PC-9 (cell line): Measurements from ENCODE around the gene EID3. TPM values are rescaled to one million over a fixed set of nuclear protein-coding genes. Genes with fewer than 3 reads are reported as not detected.
A peak's percentile ranks its signal among the peaks of the same experiment; 100 is the strongest.

Experiments used
- BruUV-seq: library from RNA; stranded (reverse); fragments of 400-500 nt; replicated peaks from 2 replicates; lab custom pipeline; 2021; lab: Mats Ljungman, UMichigan
- CTCF ChIA-PET: fragments of 300-600 bp; sonication (Branson Sonifier 250); formaldehyde crosslinking; loops from one replicate; lab custom pipeline; 2022; ENCODE audit warnings: antibody characterized with exemption; lab: Charles Lee
- POLR2A ChIA-PET: fragments of 300-600 bp; sonication (Branson Sonifier 250); formaldehyde crosslinking; loops from one replicate; lab custom pipeline; 2022; ENCODE audit warnings: antibody characterized with exemption; ENCODE audit not compliant: unreplicated experiment; lab: Charles Lee
- DNase-seq, 2 experiments: peaks; one replicate each; pipeline versions ENCODE4 v3.0.0 to v3.0.0-alpha.2; 2015 to 2022; ENCODE audit warnings: mixed read lengths in 1 of 2
- H2AFZ ChIP-seq: fragments of 200-600 bp; sonication (generic); 2 replicates; pipeline ENCODE4 v1.8.1; 2017; ENCODE audit warnings: antibody characterized with exemption
- H3F3A ChIP-seq: fragments of 200-600 bp; sonication (generic); 2 replicates; pipeline ENCODE4 v1.8.1; 2017; ENCODE audit warnings: antibody characterized with exemption, mild to moderate bottlenecking, low read depth; ENCODE audit not compliant: insufficient read depth
- H3K27ac ChIP-seq: fragments of 200-600 bp; sonication (generic); 2 replicates; pipeline ENCODE4 v1.6.1; 2016; ENCODE audit warnings: mixed run types
- H3K27me3 ChIP-seq: fragments of 200-600 bp; sonication (generic); 2 replicates; pipeline ENCODE4 v1.6.1; 2016; ENCODE audit warnings: low read depth, mixed run types; ENCODE audit not compliant: insufficient read depth
- H3K36me3 ChIP-seq: fragments of 200-600 bp; sonication (generic); 2 replicates; pipeline ENCODE4 v1.6.1; 2016; ENCODE audit warnings: low read depth, mixed run types
- H3K4me1 ChIP-seq: fragments of 200-600 bp; sonication (generic); replicated peaks from 2 replicates; pipeline ENCODE4 v1.6.1; 2016; ENCODE audit warnings: mixed run types; ENCODE audit not compliant: insufficient read depth
- H3K4me2 ChIP-seq: fragments of 200-600 bp; sonication (generic); 2 replicates; pipeline ENCODE4 v1.6.1; 2017; ENCODE audit warnings: mixed run types
- H3K4me3 ChIP-seq: fragments of 200-600 bp; sonication (generic); 2 replicates; pipeline ENCODE4 v1.6.1; 2016; ENCODE audit warnings: mixed run types
- H3K79me2 ChIP-seq: fragments of 200-600 bp; sonication (generic); 2 replicates; pipeline ENCODE4 v1.6.1; 2017; ENCODE audit warnings: low read depth, mixed run types
- H3K9me2 ChIP-seq: fragments of 200-600 bp; sonication (generic); 2 replicates; pipeline ENCODE4 v1.8.1; 2017; ENCODE audit warnings: mild to moderate bottlenecking; ENCODE audit not compliant: insufficient read depth
- H3K9me3 ChIP-seq: fragments of 200-600 bp; sonication (generic); 2 replicates; pipeline ENCODE4 v1.8.1; 2016; ENCODE audit warnings: low read depth; ENCODE audit not compliant: insufficient read depth
- H4K20me1 ChIP-seq: fragments of 200-600 bp; sonication (generic); 2 replicates; pipeline ENCODE4 v1.8.1; 2017; ENCODE audit not compliant: insufficient read depth
- EZH2 ChIP-seq: fragments of 200-600 bp; sonication (generic); IDR thresholded peaks from 2 replicates; pipeline ENCODE4 v1.8.0; 2017; ENCODE audit warnings: antibody characterized with exemption, low read depth
- intact Hi-C: fragments of 100-400 bp; cut with micrococcal nuclease; formaldehyde crosslinking; loops from one replicate; pipeline ENCODE4 v1.10.0; 2022; ENCODE audit not compliant: unreplicated experiment
- total RNA-seq: library from RNA; stranded (reverse); gene quantifications from 2 replicates; pipeline ENCODE4 v1.2.3, GENCODE V29; 2021
- TF ChIP-seq, protein P1 (sequence below): fragments of 200-600 bp; sonication (generic); conservative IDR thresholded peaks from 2 replicates; pipeline ENCODE4 v1.6.1; 2017; ENCODE audit warnings: mixed run types, antibody characterized with exemption, mild to moderate bottlenecking, moderate library complexity

Gene EID3
- total RNA-seq, 1 experiment from 2014 or later = 42.4 TPM

DNA sequence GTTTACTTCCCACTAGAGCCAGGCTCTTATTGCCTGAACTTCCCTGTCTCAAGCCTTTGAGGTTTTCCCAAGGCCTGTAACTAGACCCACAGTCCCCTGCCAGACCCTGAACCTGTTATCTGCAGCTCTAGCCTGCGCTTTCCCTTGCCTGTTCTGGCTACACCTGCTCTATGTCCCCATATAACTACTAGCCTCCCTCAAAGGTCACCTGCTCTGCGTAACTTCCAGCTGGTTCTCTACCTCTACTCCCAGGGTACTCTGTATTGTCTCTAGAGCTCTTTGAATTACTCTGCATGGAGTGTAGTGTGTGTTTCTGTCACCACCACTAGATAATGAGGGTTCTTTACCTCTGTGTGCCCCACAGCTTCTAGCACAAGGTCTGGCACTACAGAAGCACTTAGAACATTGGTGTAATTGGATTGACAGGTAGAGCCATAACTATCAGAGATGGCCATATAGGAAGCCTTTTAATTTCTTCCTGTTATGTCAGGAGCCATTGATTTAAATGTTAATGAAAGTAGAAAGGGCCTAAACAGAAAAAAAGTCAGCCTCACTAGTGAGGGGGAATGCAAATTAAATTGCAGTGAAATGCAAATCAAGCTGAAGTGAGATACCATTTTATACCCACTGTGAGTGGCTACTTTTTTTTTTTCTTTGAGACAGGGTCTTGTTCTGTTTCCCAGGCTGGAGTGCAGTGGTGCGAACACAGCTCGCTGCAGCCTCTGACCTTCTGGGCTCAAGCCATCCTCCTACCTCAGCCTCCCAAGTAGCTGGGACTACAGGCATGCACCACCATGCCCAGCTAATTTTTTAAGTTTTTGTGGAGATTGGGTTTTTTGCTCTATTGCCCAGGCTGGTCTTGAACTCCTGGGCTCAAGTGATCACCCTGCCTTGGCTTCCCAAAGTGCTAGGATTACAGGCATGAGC is 47.8 kb downstream of the EID3 start:
- H3K4me2 ChIP-seq = no peak overlapping the region
- DNase-seq = no peak
- H3K79me2 ChIP-seq = peaks cover 45% of the 10 kb centered on the region
- H4K20me1 ChIP-seq = peaks cover 94% of the 10 kb centered on the region
- no peaks in the 10 kb centered on the region for H3K9me2 ChIP-seq
- BruUV-seq = no TSS peak
- H2AFZ ChIP-seq = no peak overlapping the region
- intact Hi-C loops = loop anchor here (10.0 kb wide), 2 partner anchors 137 to 603 kb away; partner anchors contain the start of genes SLC41A2 and TXNRD1
- H3F3A ChIP-seq = peaks cover 100% of the 10 kb centered on the region
- peaks cover 64% of the 10 kb centered on the region for H3K4me1 ChIP-seq
- POLR2A ChIA-PET = interaction anchor here (0.6 to 0.7 kb wide), 2 partner anchors 74 to 608 kb away, joined by 5 to 6 read pairs; no protein-coding TSS in a partner anchor
- TF ChIP-seq EZH2 = no peak
- TF ChIP-seq, protein P1, sequence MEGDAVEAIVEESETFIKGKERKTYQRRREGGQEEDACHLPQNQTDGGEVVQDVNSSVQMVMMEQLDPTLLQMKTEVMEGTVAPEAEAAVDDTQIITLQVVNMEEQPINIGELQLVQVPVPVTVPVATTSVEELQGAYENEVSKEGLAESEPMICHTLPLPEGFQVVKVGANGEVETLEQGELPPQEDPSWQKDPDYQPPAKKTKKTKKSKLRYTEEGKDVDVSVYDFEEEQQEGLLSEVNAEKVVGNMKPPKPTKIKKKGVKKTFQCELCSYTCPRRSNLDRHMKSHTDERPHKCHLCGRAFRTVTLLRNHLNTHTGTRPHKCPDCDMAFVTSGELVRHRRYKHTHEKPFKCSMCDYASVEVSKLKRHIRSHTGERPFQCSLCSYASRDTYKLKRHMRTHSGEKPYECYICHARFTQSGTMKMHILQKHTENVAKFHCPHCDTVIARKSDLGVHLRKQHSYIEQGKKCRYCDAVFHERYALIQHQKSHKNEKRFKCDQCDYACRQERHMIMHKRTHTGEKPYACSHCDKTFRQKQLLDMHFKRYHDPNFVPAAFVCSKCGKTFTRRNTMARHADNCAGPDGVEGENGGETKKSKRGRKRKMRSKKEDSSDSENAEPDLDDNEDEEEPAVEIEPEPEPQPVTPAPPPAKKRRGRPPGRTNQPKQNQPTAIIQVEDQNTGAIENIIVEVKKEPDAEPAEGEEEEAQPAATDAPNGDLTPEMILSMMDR = no peak
- no peaks in the 10 kb centered on the region for H3K27me3 ChIP-seq
- H3K9me3 ChIP-seq = no peaks in the 10 kb centered on the region
- H3K4me3 ChIP-seq = no peak overlapping the region
- H3K36me3 ChIP-seq = peaks cover 69% of the 10 kb centered on the region
- CTCF ChIA-PET = no interaction called here
- peak overlapping the region; percentile 60 for H3K27ac ChIP-seq

DNA sequence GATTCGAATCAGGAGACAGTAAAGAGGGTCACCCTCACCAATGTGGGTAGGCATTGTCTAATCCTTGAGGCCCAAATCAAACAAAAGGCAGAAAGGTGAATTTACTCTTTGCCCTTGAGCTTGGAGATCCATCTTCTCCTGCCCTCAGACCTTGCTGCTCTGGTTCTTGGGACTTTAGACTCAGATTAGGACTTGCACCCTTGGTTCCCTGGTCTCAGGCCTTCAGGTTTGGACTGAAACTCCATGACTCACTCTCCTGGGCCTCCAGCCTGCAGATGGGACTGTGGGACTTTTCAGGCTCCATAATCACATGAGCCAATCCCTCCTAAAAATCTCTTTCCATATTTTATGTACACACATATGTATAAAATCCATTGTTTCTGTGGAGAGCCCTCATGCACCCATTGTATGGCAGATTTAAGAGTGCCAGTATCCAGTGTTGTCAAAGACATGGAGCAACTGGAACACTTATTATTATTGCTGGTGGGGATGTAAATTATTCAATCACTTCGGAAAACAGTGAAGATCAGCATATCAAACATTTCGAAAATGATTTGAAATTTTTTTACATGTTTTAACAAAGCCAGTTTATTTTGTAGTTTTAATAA is 48.7 kb downstream of the EID3 start:
- no peak overlapping the region for H2AFZ ChIP-seq
- H4K20me1 ChIP-seq = peaks cover 85% of the 10 kb centered on the region
- H3K9me3 ChIP-seq = no peaks in the 10 kb centered on the region
- TF ChIP-seq, protein P1 = no peak
- no peak for TF ChIP-seq EZH2
- BruUV-seq = no TSS peak
- H3K36me3 ChIP-seq = peaks cover 61% of the 10 kb centered on the region
- no peaks in the 10 kb centered on the region for H3K9me2 ChIP-seq
- H3K27me3 ChIP-seq = no peaks in the 10 kb centered on the region
- H3F3A ChIP-seq = peaks cover 100% of the 10 kb centered on the region
- no peak overlapping the region for H3K4me2 ChIP-seq
- H3K27ac ChIP-seq = peak overlapping the region; percentile 60
- peaks cover 39% of the 10 kb centered on the region for H3K79me2 ChIP-seq
- no peak overlapping the region for H3K4me3 ChIP-seq
- CTCF ChIA-PET = no interaction called here
- POLR2A ChIA-PET = no interaction called here
- intact Hi-C loops = loop anchor here (10.0 kb wide), 2 partner anchors 137 to 603 kb away; partner anchors contain the start of genes SLC41A2 and TXNRD1
- peaks cover 55% of the 10 kb centered on the region for H3K4me1 ChIP-seq
- DNase-seq = no peak
